GM21390 (cell line): ENCODE results near the gene MARCHF5.
"Not testable (repeated sequence)": the region's sequence is repeated elsewhere in the genome, so short reads cannot be mapped to it uniquely, and the experiment has no call there.

ENCODE experiments used
- ATAC-seq: cut with Tn5 transposase; IDR thresholded peaks from one replicate; pipeline ENCODE4 v1.9.1; 2021; ENCODE audit not compliant: unreplicated experiment

MARCHF5 gene

DNA sequence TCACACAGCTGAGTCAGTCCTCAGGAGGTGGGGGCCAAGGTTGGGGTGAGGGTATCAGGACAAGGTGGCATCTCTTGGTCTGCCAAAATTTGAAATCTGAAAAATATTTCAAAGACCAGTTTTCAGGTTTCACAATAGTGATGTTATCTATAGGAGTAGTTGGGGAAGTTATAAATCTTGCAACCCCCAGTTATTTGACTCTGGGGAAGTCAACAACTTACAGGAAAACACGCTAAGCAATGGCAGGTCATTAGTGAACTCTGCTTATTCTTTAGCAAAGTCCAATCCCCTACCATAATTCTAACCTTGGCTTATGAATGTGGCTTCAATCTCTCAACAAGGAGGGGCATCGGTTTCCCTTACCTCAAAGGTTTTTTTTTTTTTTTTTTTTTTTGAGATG is 94.9 kb downstream of the MARCHF5 start:
- ATAC-seq, result no peak

DNA sequence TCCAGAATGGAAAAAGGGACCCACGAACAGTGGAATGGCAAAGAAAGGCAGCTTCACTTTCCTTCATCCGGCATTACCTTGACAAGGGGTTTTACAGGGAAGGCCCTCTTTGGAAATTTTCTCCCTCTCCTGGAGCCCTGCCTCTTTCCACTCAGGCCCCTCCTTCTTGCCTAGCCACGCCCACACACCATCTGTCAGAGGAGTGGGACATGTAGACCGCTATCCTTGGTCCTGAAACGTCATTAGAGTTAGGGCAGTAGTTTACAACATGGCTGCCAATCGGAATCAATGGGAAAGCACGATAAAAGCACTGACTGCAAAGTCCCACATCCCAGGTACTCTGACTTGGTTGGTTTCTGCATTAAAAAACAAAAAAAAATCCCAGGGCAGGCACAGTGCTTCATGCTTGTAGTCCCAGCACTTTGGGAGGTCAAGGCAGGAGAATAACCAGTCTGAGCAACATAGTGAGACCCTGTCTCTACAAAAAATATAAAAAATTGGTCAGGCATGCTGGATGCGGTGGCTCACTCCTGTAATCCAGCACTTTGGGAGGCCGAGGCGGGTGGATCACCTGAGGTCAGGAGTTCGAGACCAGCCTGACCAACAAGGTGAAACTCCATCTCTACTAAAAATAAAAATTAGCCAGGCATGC is 96.4 kb downstream of the MARCHF5 start:
- ATAC-seq, result no peak

DNA sequence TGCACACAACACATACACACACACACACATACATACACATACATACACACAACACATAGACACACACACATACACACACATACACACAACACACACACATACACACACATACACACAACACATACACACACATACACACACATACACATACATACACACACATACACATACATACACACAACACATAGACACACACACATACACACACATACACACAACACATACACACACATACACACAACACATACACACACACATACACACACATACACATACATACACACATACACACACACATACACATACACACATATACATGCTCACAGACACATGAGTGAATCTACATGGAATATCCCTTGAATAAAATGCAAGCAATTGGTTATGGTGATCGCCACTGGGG is 102.2 kb downstream of the MARCHF5 start:
- not testable (repeated sequence) for ATAC-seq

DNA sequence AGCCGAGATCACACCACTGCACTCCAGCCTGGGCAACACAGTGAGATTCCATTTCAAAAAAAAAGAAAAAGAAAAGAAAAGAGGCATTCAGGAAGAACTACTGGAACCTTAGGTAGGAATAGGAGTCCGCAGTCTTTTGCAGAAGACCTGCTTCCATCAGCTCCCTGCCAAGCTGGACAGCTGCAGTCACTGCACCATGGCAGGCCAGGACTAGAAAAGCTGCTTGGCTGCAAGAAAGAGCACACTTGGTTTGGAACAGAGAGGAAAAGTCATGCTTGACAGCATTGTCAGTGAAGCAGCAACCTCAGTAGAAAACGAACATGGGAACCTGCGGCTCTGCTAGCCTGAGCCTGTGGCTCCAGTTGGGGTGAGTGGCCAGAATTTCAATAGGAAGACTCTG is 104.3 kb downstream of the MARCHF5 start:
- ATAC-seq, result no peak

DNA sequence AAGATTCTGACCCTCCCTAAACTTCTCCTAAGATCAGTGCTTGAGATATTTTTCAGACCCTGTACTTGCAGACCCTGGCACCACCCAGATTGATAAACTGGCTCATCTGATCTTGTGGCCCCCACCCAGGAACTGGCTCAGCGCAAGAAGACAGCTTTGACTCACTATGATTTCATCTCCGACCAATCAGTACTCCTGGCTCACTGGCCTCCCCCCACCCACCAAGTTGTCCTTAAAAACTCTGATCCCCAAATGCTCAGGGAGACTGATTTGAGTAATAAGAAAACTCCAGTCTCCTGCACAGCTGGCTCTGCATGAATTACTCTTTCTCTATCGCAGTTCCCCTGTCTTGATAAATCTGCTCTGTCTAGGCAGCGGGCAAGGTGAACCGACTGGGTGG is 111.3 kb downstream of the MARCHF5 start:
- ATAC-seq, result not testable (repeated sequence)
